Measurements from ENCODE around the gene SEMA4G. TPM values are rescaled to one million over a fixed set of nuclear protein-coding genes. Genes with fewer than 3 reads are reported as not detected.

SEMA4G gene
- total and polyA plus RNA-seq, 2 of the 4 experiments (the other 2 are of a cell fraction) = 0.90 to 8.7 TPM

DNA sequence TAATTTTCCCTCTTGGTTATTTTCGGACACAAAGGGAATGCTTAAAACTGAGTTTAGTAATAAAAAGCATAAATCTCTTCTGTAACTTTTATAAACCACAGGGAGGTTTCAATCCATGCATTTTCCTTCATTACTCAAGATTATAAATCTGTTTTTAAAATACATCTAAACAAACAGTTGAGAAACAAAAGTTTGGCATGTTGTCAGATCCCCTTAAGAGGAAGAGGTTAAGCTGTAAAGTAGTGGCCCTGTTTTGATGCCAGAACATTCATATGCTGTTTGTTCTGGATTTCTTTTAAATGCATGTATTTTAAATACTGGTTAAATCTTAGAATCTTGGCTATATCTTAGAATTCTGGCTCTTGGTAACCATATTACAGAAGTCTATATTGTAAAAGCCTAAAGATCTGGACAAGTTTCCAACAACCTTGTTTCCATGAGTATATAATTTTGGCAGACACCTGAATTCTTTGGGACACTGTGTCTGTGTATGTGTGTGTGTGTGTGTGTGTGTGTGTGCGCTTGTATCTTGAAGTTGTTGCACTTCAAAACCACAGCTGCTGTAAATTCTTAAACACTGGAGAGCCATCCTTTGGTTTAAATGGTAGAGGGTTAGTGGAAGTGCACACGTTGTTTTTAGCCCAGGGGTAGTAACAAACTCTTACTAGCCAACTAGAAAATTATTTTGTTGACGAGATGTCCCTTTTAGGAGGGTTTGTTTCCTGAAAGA is 6.8 kb upstream of the SEMA4G start:
- Histone ChIP-seq H3K23ac (ENCODE audit: low read depth, low read length) (no peak overlapping the region), H3K4me3 (ENCODE audit: insufficient read depth, low read depth, low read length) (no peak overlapping the region), H3K27ac (ENCODE audit: insufficient read depth, low read length) (no peak overlapping the region), H2AFZ (replicated peaks; ENCODE audit: low read length, poor library complexity) (no peak overlapping the region), H2BK20ac (ENCODE audit: low read depth, low read length) (no peak overlapping the region), H3K27me3 (ENCODE audit: control insufficient read depth, insufficient read depth, low read length) (no peaks in the 10 kb centered on the region), H4K20me1 (ENCODE audit: insufficient read depth, low read length) (no peaks in the 10 kb centered on the region), H2BK15ac (ENCODE audit: low read depth, low read length) (no peak overlapping the region), H4K5ac (ENCODE audit: low read depth, low read length) (no peak overlapping the region), H3K4ac (ENCODE audit: low read depth, low read length) (no peak overlapping the region), H2AK5ac (ENCODE audit: low read depth, low read length) (no peak overlapping the region), H2BK5ac (ENCODE audit: low read depth, low read length, poor library complexity, severe bottlenecking) (no peak overlapping the region), H4K91ac (ENCODE audit: insufficient read depth, low read depth, low read length) (no peak overlapping the region), H2AK9ac (replicated peaks; ENCODE audit: low read depth, low read length, poor library complexity) (no peak overlapping the region), H2BK120ac (ENCODE audit: low read depth, low read length) (no peak overlapping the region), H3K4me2 (ENCODE audit: low read depth, low read length) (no peak overlapping the region), H3K4me1 (ENCODE audit: control insufficient read depth, insufficient read depth, low read length) (no peaks in the 10 kb centered on the region), H3K79me1 (ENCODE audit: low read depth in 1 of 2, low read length in 2 of 2) (0 out of 4 replicates have a peak, but pooled peaks cover 2 to 5% of the 10 kb centered on the region in 2 experiments), H3K56ac (ENCODE audit: extremely low read depth, insufficient read depth, low read length) (no peak overlapping the region), H3K9me3 (ENCODE audit: control insufficient read depth, insufficient read depth, low read length) (no peaks in the 10 kb centered on the region), H3K9me1 (ENCODE audit: insufficient read depth, low read length) (0 out of 2 replicates have a peak, but pooled peaks cover 3% of the 10 kb centered on the region), H4K8ac (ENCODE audit: low read depth in 2 of 2, low read length in 2 of 2) (no peak overlapping the region), H3K18ac (ENCODE audit: low read depth, low read length) (no peak overlapping the region), H3K14ac (replicated peaks; ENCODE audit: low read depth, low read length) (no peak overlapping the region), H3K9ac (ENCODE audit: low read depth, low read length) (no peak overlapping the region), H3K36me3 (ENCODE audit: control insufficient read depth, insufficient read depth, low read length) (peaks cover 22% of the 10 kb centered on the region)
- no CpG with 5 or more reads among the region's 4 CpGs for WGBS, 2 experiments (ENCODE audit: extremely low coverage in 2 of 2, insufficient read length in 1 of 2)
- in situ Hi-C loops (cut with MboI; ENCODE audit: low sequenced_read_pairs) = no loop called here
- BruUV-seq (replicated peaks) = no TSS peak
- dilution Hi-C loops (cut with HindIII; ENCODE audit: low sequenced_read_pairs, unreplicated experiment) = no loop called here
- POLR2A ChIA-PET (ENCODE audit: unreplicated experiment) = no interaction called here
- CTCF ChIA-PET = no interaction called here
- TF ChIP-seq SMC3 (IDR thresholded peaks at IDR 0.05; ENCODE audit: low read depth, low read length) (no peak), RAD21 (IDR thresholded peaks at IDR 0.05; ENCODE audit: low read length) (no peak), MXI1 (IDR thresholded peaks at IDR 0.05; ENCODE audit: borderline replicate concordance, low read depth, low read length) (no peak), FOS (IDR thresholded peaks at IDR 0.05; ENCODE audit: low read depth, low read length) (no peak), RCOR1 (IDR thresholded peaks at IDR 0.05; ENCODE audit: insufficient replicate concordance, low read length) (no peak), POLR2A (IDR thresholded peaks at IDR 0.05; ENCODE audit: low read depth, low read length) (no peak), MAFK (IDR thresholded peaks at IDR 0.05; ENCODE audit: low read depth, low read length) (no peak), RFX5 (IDR thresholded peaks at IDR 0.05; ENCODE audit: low read depth, low read length) (no peak), CHD1 (IDR thresholded peaks at IDR 0.05; ENCODE audit: low read depth, low read length) (no peak), CEBPB (IDR thresholded peaks at IDR 0.05; ENCODE audit: low read depth, low read length) (no peak), MAZ (IDR thresholded peaks at IDR 0.05; ENCODE audit: borderline replicate concordance, low read depth, low read length) (no peak), BHLHE40 (IDR thresholded peaks at IDR 0.05; ENCODE audit: low read depth, low read length) (no peak), NFE2L2 (IDR thresholded peaks at IDR 0.05; ENCODE audit: low read depth, low read length) (no peak)
- TF ChIP-seq, protein P1, sequence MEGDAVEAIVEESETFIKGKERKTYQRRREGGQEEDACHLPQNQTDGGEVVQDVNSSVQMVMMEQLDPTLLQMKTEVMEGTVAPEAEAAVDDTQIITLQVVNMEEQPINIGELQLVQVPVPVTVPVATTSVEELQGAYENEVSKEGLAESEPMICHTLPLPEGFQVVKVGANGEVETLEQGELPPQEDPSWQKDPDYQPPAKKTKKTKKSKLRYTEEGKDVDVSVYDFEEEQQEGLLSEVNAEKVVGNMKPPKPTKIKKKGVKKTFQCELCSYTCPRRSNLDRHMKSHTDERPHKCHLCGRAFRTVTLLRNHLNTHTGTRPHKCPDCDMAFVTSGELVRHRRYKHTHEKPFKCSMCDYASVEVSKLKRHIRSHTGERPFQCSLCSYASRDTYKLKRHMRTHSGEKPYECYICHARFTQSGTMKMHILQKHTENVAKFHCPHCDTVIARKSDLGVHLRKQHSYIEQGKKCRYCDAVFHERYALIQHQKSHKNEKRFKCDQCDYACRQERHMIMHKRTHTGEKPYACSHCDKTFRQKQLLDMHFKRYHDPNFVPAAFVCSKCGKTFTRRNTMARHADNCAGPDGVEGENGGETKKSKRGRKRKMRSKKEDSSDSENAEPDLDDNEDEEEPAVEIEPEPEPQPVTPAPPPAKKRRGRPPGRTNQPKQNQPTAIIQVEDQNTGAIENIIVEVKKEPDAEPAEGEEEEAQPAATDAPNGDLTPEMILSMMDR (conservative IDR thresholded peaks at IDR 0.05; ENCODE audit: low read depth, low read length) = no peak
- TF ChIP-seq, protein P2, sequence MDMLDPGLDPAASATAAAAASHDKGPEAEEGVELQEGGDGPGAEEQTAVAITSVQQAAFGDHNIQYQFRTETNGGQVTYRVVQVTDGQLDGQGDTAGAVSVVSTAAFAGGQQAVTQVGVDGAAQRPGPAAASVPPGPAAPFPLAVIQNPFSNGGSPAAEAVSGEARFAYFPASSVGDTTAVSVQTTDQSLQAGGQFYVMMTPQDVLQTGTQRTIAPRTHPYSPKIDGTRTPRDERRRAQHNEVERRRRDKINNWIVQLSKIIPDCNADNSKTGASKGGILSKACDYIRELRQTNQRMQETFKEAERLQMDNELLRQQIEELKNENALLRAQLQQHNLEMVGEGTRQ (IDR thresholded peaks at IDR 0.05; ENCODE audit: low read depth, low read length) = no peak
- TF ChIP-seq, protein P3, sequence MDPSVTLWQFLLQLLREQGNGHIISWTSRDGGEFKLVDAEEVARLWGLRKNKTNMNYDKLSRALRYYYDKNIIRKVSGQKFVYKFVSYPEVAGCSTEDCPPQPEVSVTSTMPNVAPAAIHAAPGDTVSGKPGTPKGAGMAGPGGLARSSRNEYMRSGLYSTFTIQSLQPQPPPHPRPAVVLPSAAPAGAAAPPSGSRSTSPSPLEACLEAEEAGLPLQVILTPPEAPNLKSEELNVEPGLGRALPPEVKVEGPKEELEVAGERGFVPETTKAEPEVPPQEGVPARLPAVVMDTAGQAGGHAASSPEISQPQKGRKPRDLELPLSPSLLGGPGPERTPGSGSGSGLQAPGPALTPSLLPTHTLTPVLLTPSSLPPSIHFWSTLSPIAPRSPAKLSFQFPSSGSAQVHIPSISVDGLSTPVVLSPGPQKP (IDR thresholded peaks at IDR 0.05; ENCODE audit: borderline replicate concordance, low read depth, low read length) = no peak
- ATAC-seq (ENCODE audit: low read depth) (no peak), DNase-seq (no peak)
- intact Hi-C loops (cut with micrococcal nuclease) = loop anchor here (5.0 kb wide), 1 partner anchor 35 kb away; no protein-coding TSS in a partner anchor
